ENCODE measurements around the gene GRID1.

DNA sequence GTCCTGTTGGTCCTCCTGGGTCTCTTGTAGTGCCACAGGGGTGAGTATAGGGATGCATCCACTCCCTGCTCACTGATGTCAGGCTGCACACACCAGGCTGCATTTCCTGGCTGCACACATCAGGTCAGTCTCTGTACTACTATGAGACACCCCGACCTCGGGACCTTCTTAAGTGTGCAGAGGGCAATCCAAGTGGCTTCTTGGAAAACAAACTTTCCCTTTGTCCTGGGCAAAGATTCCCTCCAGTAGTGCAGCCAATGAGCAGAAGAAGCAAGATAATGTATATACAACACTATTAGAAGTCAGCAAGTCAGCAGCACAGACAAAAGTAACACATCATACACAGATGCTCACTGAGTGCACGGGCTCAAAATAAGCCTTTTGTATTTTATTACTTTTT lies 493.5 kb downstream of the GRID1 start:
- no peak for TF ChIP-seq CTCF (IDR thresholded peaks at IDR 0.05 in 8 of 11, conservative IDR thresholded peaks at IDR 0.05 in 3 of 11)
- TF ChIP-seq POLR2A (IDR thresholded peaks at IDR 0.05) = no peak
- no peak for TF ChIP-seq POLR2AphosphoS5 (IDR thresholded peaks at IDR 0.05)
